Occipital lobe (tissue), 2 donors: ENCODE data around the gene PSG6. TPM values are rescaled to one million over a fixed set of nuclear protein-coding genes. Genes with fewer than 3 reads are reported as not detected.
"Not testable (repeated sequence)": the region's sequence is repeated elsewhere in the genome, so short reads cannot be mapped to it uniquely, and the experiment has no call there.

Source experiments
- DNase-seq: peaks from one replicate; lab custom pipeline; 2025; lab: John Stamatoyannopoulos, UW
- total RNA-seq: library from RNA; depleted of rRNA; stranded (reverse); fragments of >200 nt; gene quantifications from one replicate; pipeline ENCODE4 v1.2.3, GENCODE V29; 2014

PSG6 gene
- total RNA-seq, 1 donor from 2014 or later, result not detected

- DNase-seq, result not testable (repeated sequence)
Measured at GRCh38 chr19:42853231-42853630, 64.5 kb downstream of the PSG6 start.

DNA sequence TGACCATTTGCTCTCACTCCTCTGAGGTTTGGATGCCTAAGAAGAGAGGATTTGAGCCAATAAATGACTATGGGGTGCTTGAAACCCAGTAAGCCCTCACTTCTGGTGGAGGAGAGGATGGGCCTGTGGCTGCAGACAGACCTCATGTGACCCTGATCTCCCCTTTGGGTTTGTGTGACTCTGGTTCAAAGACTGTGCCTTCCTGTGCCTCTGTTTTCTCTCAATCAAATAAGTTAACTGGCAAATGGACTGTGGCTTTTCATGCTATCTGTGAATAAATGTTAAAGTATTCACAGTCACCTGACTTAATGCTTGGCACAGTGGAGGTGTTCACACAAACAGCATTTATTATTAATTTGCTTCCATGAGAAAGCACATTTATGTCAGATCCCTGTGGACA is 64.9 kb downstream of the PSG6 start:
- not testable (repeated sequence) for DNase-seq

Other genes starting within 250 kb of the PSG6 start
- gene PSG3, start 177.4 kb downstream of the PSG6 start, total RNA-seq, result not detected
- not detected for gene PSG8, start 152.2 kb downstream of the PSG6 start, total RNA-seq
- gene PSG1, start 38.2 kb downstream of the PSG6 start, total RNA-seq, result not detected
- gene PSG7, start 19.3 kb upstream of the PSG6 start, total RNA-seq, result not detected
- gene PSG11, start 108.6 kb upstream of the PSG6 start, total RNA-seq, result not detected
- not detected for gene PSG2, start 164.8 kb upstream of the PSG6 start, total RNA-seq